T-helper 2 cell treated with Interferon-gamma antibody and Interleukin-4, amounts not matched to agents 5 μg/mL and 100 μg/mL, for 36 hours (primary cell): ENCODE data around the gene SLC5A6.

Experiments
- DNase-seq: peaks from one replicate; pipeline ENCODE4 v3.0.0; 2021; ENCODE audit warnings: low spot score
- H3K27ac Mint-ChIP-seq: one replicate; pipeline ENCODE4 v1.8.0; 2021; ENCODE audit warnings: mild to moderate bottlenecking, mixed read lengths
- H3K27me3 Mint-ChIP-seq: one replicate; pipeline ENCODE4 v1.8.0; 2021; ENCODE audit warnings: low read depth, mixed read lengths
- H3K36me3 Mint-ChIP-seq: one replicate; pipeline ENCODE4 v1.8.0; 2021; ENCODE audit warnings: low read depth, mixed read lengths
- H3K4me1 Mint-ChIP-seq: one replicate; pipeline ENCODE4 v1.8.0; 2021; ENCODE audit warnings: low read depth, mixed read lengths
- H3K4me3 Mint-ChIP-seq: one replicate; pipeline ENCODE4 v1.8.0; 2022; ENCODE audit warnings: mild to moderate bottlenecking, moderate library complexity, mixed read lengths
- H3K9me3 Mint-ChIP-seq: one replicate; pipeline ENCODE4 v1.8.0; 2021; ENCODE audit warnings: mixed read lengths

SLC5A6 gene

GRCh38 chr2:27221166-27221565 lies 9.1 kb upstream of the SLC5A6 start:
- Mint-ChIP-seq H3K9me3 (no peaks in the 10 kb centered on the region), H3K4me1 (peaks cover 26% of the 10 kb centered on the region), H3K27ac (no peak overlapping the region), H3K27me3 (no peaks in the 10 kb centered on the region), H3K4me3 (no peak overlapping the region), H3K36me3 (peaks cover 68% of the 10 kb centered on the region)
- DNase-seq, result no peak

- no peak overlapping the region for H3K4me3 Mint-ChIP-seq
- no peak for DNase-seq
- no peak overlapping the region for H3K27ac Mint-ChIP-seq
- H3K36me3 Mint-ChIP-seq, result peaks cover 67% of the 10 kb centered on the region
- no peaks in the 10 kb centered on the region for H3K27me3 Mint-ChIP-seq
- H3K4me1 Mint-ChIP-seq, result peaks cover 29% of the 10 kb centered on the region
- H3K9me3 Mint-ChIP-seq, result no peaks in the 10 kb centered on the region
Measured at GRCh38 chr2:27220091-27220490, 8.0 kb upstream of the SLC5A6 start.

- peaks cover 29% of the 10 kb centered on the region for H3K4me1 Mint-ChIP-seq
- no peak overlapping the region for H3K27ac Mint-ChIP-seq
- DNase-seq, result no peak
- no peaks in the 10 kb centered on the region for H3K27me3 Mint-ChIP-seq
- H3K36me3 Mint-ChIP-seq, result peaks cover 60% of the 10 kb centered on the region
- H3K4me3 Mint-ChIP-seq, result peak overlapping the region; percentile 96
- no peaks in the 10 kb centered on the region for H3K9me3 Mint-ChIP-seq
Measured at GRCh38 chr2:27219091-27219490, 7.0 kb upstream of the SLC5A6 start.

GRCh38 chr2:27218614-27219013 lies 6.5 kb upstream of the SLC5A6 start:
- H3K9me3 Mint-ChIP-seq, result no peaks in the 10 kb centered on the region
- peak overlapping the region; percentile 24 for H3K27ac Mint-ChIP-seq
- peak overlapping the region; percentile 96 for H3K4me3 Mint-ChIP-seq

DNA sequence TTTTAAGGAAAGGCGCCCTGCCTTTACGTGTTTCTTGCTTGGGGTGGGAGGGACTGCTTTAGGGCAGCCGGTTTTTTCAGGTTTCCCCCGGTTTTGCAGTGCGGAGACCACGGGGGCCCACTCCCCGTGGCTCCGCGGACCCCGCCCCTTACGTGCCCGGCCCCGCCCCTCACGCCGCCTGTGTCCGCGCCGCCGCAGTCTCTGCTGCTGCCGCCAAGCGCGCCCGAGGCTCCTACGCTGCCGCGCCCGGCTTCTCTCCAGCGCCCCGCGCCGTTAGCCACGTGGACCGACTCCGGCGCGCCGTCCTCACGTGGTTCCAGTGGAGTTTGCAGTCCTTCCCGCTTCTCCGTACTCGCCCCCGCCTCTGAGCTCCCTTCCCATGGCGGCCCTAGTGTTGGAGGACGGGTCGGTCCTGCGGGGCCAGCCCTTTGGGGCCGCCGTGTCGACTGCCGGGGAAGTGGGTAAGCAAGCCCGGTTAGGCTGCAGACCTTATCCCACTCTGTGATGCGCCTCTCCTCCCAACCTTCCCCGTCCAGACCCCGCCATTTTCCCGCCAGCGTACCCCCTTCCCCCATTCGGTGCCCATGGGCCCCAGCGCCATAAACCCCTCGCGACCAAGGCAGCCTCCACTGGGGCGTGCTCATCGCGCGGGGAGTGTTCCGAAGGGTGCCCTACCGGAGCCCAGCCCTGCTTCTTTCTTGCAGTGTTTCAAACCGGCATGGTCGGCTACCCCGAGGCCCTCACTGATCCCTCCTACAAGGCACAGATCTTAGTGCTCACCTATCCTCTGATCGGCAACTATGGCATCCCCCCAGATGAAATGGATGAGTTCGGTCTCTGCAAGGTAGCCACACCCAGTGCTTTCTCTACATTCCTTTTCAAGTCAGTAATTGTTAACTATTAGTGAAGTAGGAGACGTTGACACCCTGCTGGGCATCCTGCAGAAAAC lies 5.4 kb upstream of the SLC5A6 start, which contains the start of gene CAD:
CAD (plus strand) TSS at position 197 of the 949 bp plus-strand sequence; CDS start at position 380, 183 bp downstream.
- Mint-ChIP-seq H3K4me1 (peaks cover 35% of the 10 kb centered on the region), H3K9me3 (no peaks in the 10 kb centered on the region), H3K4me3 (peak within 1 kb of the TSS; percentile 96), H3K27me3 (no peaks in the 10 kb centered on the region), H3K36me3 (peaks cover 53% of the 10 kb centered on the region), H3K27ac (peak within 1 kb of the TSS; percentile 94)
- DNase-seq, result peak; percentile 87

More at GRCh38 chr2:27218614-27219013, 6.5 kb upstream of the SLC5A6 start:
- Mint-ChIP-seq H3K36me3 (peaks cover 60% of the 10 kb centered on the region), H3K27me3 (no peaks in the 10 kb centered on the region), H3K4me1 (peaks cover 32% of the 10 kb centered on the region)
- no peak for DNase-seq

GRCh38 chr2:27216416-27217137 lies 4.5 kb upstream of the SLC5A6 start:
- Mint-ChIP-seq H3K27me3 (no peaks in the 10 kb centered on the region), H3K9me3 (no peaks in the 10 kb centered on the region), H3K27ac (peak overlapping the region; percentile 94), H3K36me3 (peaks cover 45% of the 10 kb centered on the region), H3K4me3 (peak overlapping the region; percentile 96), H3K4me1 (peaks cover 34% of the 10 kb centered on the region)
- no peak for DNase-seq

DNA sequence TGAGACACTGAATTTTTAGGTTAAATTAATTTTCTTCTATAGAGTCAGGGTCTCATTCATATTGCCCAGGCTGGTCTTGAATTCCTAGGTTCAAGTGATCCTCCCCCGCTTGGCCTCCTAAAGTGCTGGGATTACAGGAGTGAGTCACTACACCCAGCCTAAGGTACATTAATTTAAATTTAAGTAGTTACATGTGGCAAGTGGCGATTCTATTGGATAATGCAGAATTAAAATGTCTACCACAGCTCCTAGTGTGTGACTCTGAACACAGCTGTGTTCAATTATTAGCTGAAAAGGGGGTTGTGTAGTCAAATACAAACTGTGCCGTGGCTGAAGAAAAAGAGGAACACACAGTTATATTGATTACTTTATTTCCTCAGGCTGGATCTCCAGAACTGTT lies 2.9 kb upstream of the SLC5A6 start:
- Mint-ChIP-seq H3K4me3 (no peak overlapping the region), H3K36me3 (peaks cover 35% of the 10 kb centered on the region), H3K4me1 (peaks cover 37% of the 10 kb centered on the region), H3K27ac (no peak overlapping the region), H3K27me3 (no peaks in the 10 kb centered on the region), H3K9me3 (no peaks in the 10 kb centered on the region)
- DNase-seq, result no peak

GRCh38 chr2:27212626-27213471 lies 781 bp upstream of the SLC5A6 start:
- no peaks in the 10 kb centered on the region for H3K27me3 Mint-ChIP-seq
- no peaks in the 10 kb centered on the region for H3K9me3 Mint-ChIP-seq
- H3K4me3 Mint-ChIP-seq, result peak overlapping the region; percentile 98
- H3K4me1 Mint-ChIP-seq, result peaks cover 34% of the 10 kb centered on the region
- DNase-seq, result no peak
- H3K36me3 Mint-ChIP-seq, result peaks cover 21% of the 10 kb centered on the region
- H3K27ac Mint-ChIP-seq, result peak overlapping the region; percentile 100

- no peak for DNase-seq
- peak overlapping the region; percentile 89 for H3K27ac Mint-ChIP-seq
- H3K36me3 Mint-ChIP-seq, result peaks cover 17% of the 10 kb centered on the region
- H3K9me3 Mint-ChIP-seq, result no peaks in the 10 kb centered on the region
- peaks cover 25% of the 10 kb centered on the region for H3K4me1 Mint-ChIP-seq
- H3K27me3 Mint-ChIP-seq, result no peaks in the 10 kb centered on the region
- peak overlapping the region; percentile 92 for H3K4me3 Mint-ChIP-seq
Measured at GRCh38 chr2:27211241-27211942, 676 bp downstream of the SLC5A6 start.

GRCh38 chr2:27209621-27210401 lies 2.3 kb downstream of the SLC5A6 start:
- Mint-ChIP-seq H3K4me1 (peaks cover 25% of the 10 kb centered on the region), H3K9me3 (no peaks in the 10 kb centered on the region), H3K4me3 (peak overlapping the region; percentile 45), H3K36me3 (peaks cover 17% of the 10 kb centered on the region), H3K27ac (peak overlapping the region; percentile 56), H3K27me3 (no peaks in the 10 kb centered on the region)
- DNase-seq, result no peak

GRCh38 chr2:27208486-27209050 lies 3.5 kb downstream of the SLC5A6 start:
- H3K27me3 Mint-ChIP-seq, result no peaks in the 10 kb centered on the region
- H3K27ac Mint-ChIP-seq, result peak overlapping the region; percentile 5
- H3K4me3 Mint-ChIP-seq, result no peak overlapping the region
- H3K9me3 Mint-ChIP-seq, result no peaks in the 10 kb centered on the region
- H3K4me1 Mint-ChIP-seq, result peaks cover 24% of the 10 kb centered on the region
- peaks cover 18% of the 10 kb centered on the region for H3K36me3 Mint-ChIP-seq
- DNase-seq, result no peak

DNA sequence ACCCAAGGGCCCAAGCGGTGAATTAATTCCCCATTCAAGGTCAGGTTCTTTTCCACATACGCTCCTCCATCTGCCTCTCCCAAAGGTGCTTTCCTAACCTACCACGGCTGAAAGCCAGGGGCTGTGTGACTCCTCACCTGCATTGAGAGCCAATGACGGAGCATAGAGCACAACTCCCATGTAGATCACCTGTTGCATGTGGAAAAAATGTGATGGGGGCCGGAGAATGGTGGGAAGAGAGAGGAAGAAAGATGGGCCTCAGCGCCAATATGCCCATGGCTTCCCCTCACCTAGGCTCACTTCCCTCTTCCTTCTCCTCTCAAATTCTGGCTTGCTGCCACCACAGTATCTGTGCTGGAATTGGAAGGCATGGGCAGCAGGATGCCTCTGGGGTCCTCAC lies 5.7 kb downstream of the SLC5A6 start:
- H3K9me3 Mint-ChIP-seq, result no peaks in the 10 kb centered on the region
- H3K27ac Mint-ChIP-seq, result no peak overlapping the region
- no peaks in the 10 kb centered on the region for H3K27me3 Mint-ChIP-seq
- no peak for DNase-seq
- no peak overlapping the region for H3K4me3 Mint-ChIP-seq
- H3K36me3 Mint-ChIP-seq, result peaks cover 24% of the 10 kb centered on the region
- peaks cover 20% of the 10 kb centered on the region for H3K4me1 Mint-ChIP-seq
